HEK293T (cell line): Measurements from ENCODE around the gene MMP17.

Experiments
- CTCF ChIA-PET: fragments of 350-600 bp; formaldehyde crosslinking; extraction: SDS; loops from one replicate; lab custom pipeline; 2021; ENCODE audit warnings: antibody characterized with exemption, inconsistent platforms; lab: Yijun Ruan, JAX
- POLR2A ChIA-PET: fragments of 350-600 bp; formaldehyde crosslinking; extraction: SDS; loops from one replicate; lab custom pipeline; 2020; ENCODE audit warnings: antibody characterized with exemption, inconsistent platforms; lab: Yijun Ruan, JAX
- DNase-seq: peaks from one replicate; pipeline ENCODE4 v3.0.0; 2012; ENCODE audit warnings: mixed read lengths; ENCODE audit errors: extremely low spot score
- ARNT ChIP-seq: fragments of 450-650 bp; IDR thresholded peaks from 2 replicates; pipeline ENCODE4 v1.6.1; 2017; ENCODE audit warnings: mild to moderate bottlenecking
- BHLHE40 ChIP-seq: fragments of 450-650 bp; IDR thresholded peaks from 2 replicates; pipeline ENCODE4 v1.6.1; 2016; ENCODE audit warnings: mild to moderate bottlenecking, moderate library complexity, borderline replicate concordance
- CTBP1 ChIP-seq: fragments of 450-650 bp; IDR thresholded peaks from 2 replicates; pipeline ENCODE4 v1.6.1; 2016; ENCODE audit warnings: borderline replicate concordance
- ELF4 ChIP-seq: fragments of 450-650 bp; IDR thresholded peaks from 2 replicates; pipeline ENCODE4 v1.6.1; 2017; ENCODE audit warnings: antibody characterized with exemption
- FOXA1 ChIP-seq: fragments of 450-650 bp; IDR thresholded peaks from 2 replicates; pipeline ENCODE4 v1.6.1; 2016; ENCODE audit warnings: mild to moderate bottlenecking
- FOXK2 ChIP-seq: fragments of 450-650 bp; IDR thresholded peaks from 2 replicates; pipeline ENCODE4 v1.6.1; 2016; ENCODE audit warnings: mild to moderate bottlenecking
- FOXM1 ChIP-seq: fragments of 450-650 bp; IDR thresholded peaks from 2 replicates; pipeline ENCODE4 v1.6.1; 2017; ENCODE audit warnings: mild to moderate bottlenecking, borderline replicate concordance
- HDGF ChIP-seq: fragments of 450-650 bp; IDR thresholded peaks from 2 replicates; pipeline ENCODE4 v1.6.1; 2017; ENCODE audit warnings: antibody characterized with exemption, borderline replicate concordance
- L3MBTL2 ChIP-seq: fragments of 450-650 bp; conservative IDR thresholded peaks from 2 replicates; pipeline ENCODE4 v1.6.1; 2016; ENCODE audit warnings: mild to moderate bottlenecking
- LEF1 ChIP-seq: fragments of 450-650 bp; IDR thresholded peaks from 2 replicates; pipeline ENCODE4 v1.6.1; 2017; ENCODE audit warnings: mild to moderate bottlenecking, borderline replicate concordance
- NFRKB ChIP-seq: fragments of 450-650 bp; IDR thresholded peaks from 2 replicates; pipeline ENCODE4 v1.6.1; 2016; ENCODE audit warnings: mild to moderate bottlenecking, moderate library complexity
- SP1 ChIP-seq: fragments of 450-650 bp; IDR thresholded peaks from 2 replicates; pipeline ENCODE4 v1.6.1; 2017
- SUZ12 ChIP-seq: fragments of 450-650 bp; IDR thresholded peaks from 2 replicates; pipeline ENCODE4 v1.6.1; 2016; ENCODE audit warnings: mild to moderate bottlenecking
- TARDBP ChIP-seq: fragments of 450-650 bp; IDR thresholded peaks from 2 replicates; pipeline ENCODE4 v1.6.1; 2016
- ZNF384 ChIP-seq: fragments of 450-650 bp; IDR thresholded peaks from 2 replicates; pipeline ENCODE4 v1.6.1; 2016
- TF ChIP-seq, protein P1 (sequence below): fragments of 450-650 bp; IDR thresholded peaks from 2 replicates; pipeline ENCODE4 v1.6.1; 2016

MMP17 gene

DNA sequence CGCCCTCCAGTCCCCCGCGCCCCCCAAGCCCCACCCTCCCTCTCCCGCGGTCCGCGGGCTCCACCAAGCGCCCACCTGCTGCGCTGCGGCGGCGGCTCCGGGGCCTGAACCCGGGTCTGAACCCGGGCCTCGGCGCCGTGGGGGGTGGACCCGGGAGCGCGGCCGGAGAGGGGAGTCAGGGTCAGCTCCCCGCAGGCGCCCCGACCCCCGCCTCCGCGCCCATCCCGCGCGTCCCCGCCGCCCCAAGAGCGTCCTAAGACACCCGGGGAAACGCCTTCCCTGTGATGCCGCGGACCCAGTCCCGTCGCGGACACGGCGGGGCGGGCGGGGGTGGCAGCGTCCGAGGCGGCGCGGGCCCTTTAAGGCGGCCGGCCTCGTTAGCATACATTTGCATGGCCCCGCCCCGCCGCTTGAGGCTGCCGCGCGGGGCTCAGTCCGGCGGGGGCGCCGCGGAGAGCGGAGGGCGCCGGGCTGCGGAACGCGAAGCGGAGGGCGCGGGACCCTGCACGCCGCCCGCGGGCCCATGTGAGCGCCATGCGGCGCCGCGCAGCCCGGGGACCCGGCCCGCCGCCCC, at the start of gene MMP17:
TSS of gene MMP17 (plus strand) at position 433 of the 574 bp plus-strand sequence. CDS start at position 535, 102 bp downstream.
- POLR2A ChIA-PET, result interaction anchor here (1.1 kb wide), 1 partner anchor 722 kb away, joined by 3 read pairs; no protein-coding TSS in a partner anchor
- CTCF ChIA-PET, result no interaction called here
- DNase-seq, result peak; percentile 85
- TF ChIP-seq ZNF384 (no peak), L3MBTL2 (no peak), TARDBP (no peak), HDGF (no peak), ELF4 (no peak), SUZ12 (no peak), FOXK2 (no peak), BHLHE40 (no peak), NFRKB (no peak), CTBP1 (no peak)

DNA sequence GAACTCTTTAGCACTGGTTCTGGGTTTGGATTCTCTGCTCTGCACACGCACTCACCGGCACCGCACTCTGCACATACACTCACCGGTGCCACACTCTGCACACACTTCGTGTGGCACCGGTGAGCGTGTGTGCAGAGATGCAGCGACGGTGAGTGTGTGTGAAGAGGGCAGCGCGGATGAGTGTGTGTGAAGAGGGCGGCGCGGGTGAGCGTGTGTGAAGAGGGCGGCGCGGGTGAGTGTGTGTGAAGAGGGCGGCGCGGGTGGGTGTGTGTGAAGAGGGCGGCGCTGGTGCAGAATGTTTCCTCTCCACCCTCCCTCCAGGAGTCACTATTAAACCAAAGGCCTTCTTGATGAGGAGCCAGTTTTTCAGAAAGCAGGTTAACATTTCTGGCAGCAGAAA, 49.2 kb upstream of the MMP17 start:
- no peak for TF ChIP-seq HDGF
- TF ChIP-seq LEF1, result no peak
- TF ChIP-seq SP1, result no peak
- TF ChIP-seq FOXK2, result no peak
- TF ChIP-seq FOXM1, result no peak
- no peak for TF ChIP-seq SUZ12
- TF ChIP-seq ZNF384, result no peak
- TF ChIP-seq CTBP1, result no peak
- TF ChIP-seq ARNT, result no peak
- no peak for TF ChIP-seq BHLHE40
- TF ChIP-seq TARDBP, result no peak
- no peak for TF ChIP-seq FOXA1
- TF ChIP-seq L3MBTL2, result no peak
- no peak for TF ChIP-seq ELF4
- TF ChIP-seq, protein P1, sequence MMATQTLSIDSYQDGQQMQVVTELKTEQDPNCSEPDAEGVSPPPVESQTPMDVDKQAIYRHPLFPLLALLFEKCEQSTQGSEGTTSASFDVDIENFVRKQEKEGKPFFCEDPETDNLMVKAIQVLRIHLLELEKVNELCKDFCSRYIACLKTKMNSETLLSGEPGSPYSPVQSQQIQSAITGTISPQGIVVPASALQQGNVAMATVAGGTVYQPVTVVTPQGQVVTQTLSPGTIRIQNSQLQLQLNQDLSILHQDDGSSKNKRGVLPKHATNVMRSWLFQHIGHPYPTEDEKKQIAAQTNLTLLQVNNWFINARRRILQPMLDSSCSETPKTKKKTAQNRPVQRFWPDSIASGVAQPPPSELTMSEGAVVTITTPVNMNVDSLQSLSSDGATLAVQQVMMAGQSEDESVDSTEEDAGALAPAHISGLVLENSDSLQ, result no peak
- DNase-seq, result no peak
- POLR2A ChIA-PET, result no interaction called here
- CTCF ChIA-PET, result no interaction called here

DNA sequence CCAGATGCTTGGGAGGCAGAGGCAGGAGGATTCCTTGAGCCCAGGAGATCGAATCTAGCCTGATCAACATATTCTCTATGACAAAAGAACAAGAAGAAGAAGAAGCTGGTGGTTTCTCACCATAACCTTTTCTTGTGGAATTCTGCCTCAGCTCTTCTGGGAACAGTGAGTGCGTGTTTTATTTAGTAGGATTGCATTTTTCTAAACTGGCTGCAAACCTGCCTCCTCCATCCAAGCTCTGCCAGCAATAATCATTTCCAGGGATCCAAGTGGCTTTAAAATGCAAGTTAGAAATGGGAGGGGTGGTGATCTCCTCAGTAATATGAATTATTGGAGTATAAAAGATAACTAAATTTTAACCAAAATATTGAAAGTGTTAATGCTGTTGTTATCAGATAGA, 46.1 kb upstream of the MMP17 start:
- no peak for DNase-seq
- ChIA-PET POLR2A (no interaction called here), CTCF (no interaction called here)
- no peak for TF ChIP-seq ELF4
- TF ChIP-seq ARNT, result no peak
- no peak for TF ChIP-seq BHLHE40
- TF ChIP-seq TARDBP, result no peak

DNA sequence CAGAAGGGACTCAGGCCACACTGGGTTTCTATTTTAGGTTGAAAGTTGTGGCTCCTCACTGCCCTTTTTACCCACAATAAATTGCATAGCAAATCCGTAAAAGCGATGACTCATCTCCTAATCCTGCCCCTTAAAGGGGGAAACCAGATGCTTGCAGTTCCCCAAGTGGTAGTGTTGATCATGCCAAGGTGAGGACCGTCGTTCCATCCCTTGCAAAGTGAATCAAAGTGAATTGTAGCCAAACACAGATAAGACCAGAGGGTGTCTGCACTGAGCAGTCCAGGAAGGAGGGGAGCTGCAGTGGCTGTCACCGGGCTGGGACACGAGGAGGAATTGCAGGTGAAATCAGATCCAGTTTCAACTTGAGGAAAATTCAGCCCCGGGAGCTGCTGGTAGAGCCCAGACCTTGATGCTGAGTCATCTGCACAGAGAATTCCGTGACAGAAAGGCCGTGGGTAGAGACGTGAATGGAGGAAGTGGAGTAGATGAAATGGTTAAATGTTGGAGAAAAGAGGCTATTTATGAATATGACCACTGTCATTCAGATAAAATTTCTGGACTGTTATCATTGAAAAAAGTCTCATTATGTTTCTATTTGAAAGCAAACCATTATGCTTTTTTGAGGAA, 44.2 kb upstream of the MMP17 start:
- CTCF ChIA-PET, result no interaction called here
- POLR2A ChIA-PET, result no interaction called here
- DNase-seq, result no peak
- no peak for TF ChIP-seq FOXK2
- TF ChIP-seq ELF4, result no peak
- no peak for TF ChIP-seq ARNT
- TF ChIP-seq FOXM1, result no peak
- TF ChIP-seq L3MBTL2, result no peak
- no peak for TF ChIP-seq FOXA1
- TF ChIP-seq NFRKB, result no peak
- TF ChIP-seq, protein P1, result no peak
- TF ChIP-seq LEF1, result no peak
- no peak for TF ChIP-seq SP1
- TF ChIP-seq CTBP1, result no peak
- no peak for TF ChIP-seq HDGF

DNA sequence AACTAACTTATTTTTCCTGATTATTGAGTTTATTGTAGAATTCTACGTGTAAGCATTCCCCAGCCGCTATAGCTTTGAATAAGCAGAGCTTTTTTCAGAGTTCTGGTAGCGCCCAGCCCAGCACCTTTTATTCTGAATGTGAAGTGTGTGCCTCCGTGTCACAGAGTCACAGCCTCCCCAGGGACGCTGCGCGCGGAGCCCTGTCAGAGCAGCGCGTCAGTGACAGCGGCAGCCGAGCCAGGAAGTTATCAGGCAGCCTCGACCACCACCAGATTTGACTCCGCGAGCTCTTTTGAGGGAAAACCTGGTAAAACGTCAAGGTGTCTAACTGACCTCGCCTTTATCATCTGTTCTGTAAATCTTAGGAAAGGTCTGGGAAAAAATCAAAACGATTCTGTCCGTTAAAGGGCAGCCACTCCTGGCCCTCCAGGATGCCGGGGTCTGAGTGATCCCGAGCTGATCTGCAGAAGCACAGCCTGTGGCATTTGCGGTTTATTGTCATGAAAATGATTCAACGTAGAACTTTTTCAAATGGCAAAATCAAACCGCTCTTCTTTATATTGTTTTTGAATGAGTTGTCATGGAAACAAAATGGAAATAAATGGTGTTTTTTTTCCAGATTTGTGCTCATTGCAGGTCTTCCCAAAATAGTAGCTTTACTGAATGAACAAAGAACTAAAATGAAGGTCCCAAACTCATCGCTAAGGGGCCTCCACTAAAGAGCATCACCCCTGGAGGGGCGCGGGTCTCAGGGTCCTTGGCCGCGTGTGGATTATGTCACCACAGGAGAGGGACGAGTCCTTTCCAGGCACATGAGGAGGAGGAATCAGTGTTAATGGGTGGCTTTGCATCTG, 43.1 kb upstream of the MMP17 start:
- DNase-seq, result no peak
- POLR2A ChIA-PET, result no interaction called here

More for the DNA sequence above, 43.1 kb upstream of the MMP17 start:
- TF ChIP-seq TARDBP (no peak), L3MBTL2 (no peak), NFRKB (no peak), BHLHE40 (no peak), FOXA1 (no peak), FOXK2 (no peak), CTBP1 (no peak), ZNF384 (no peak), SUZ12 (no peak), ELF4 (no peak), SP1 (no peak), ARNT (no peak), FOXM1 (no peak), HDGF (no peak), LEF1 (no peak)
- TF ChIP-seq, protein P1, result no peak
- CTCF ChIA-PET, result no interaction called here
